Endometrial microvascular endothelial cells (primary cell): ENCODE data around the gene ATMIN. TPM values are rescaled to one million over a fixed set of nuclear protein-coding genes. Genes with fewer than 3 reads are reported as not detected.

Experiments used
- in situ Hi-C: cut with HindIII; loops from 2 replicates; pipeline ENCODE4 v1.10.0; 2017; ENCODE audit warnings: low sequenced_read_pairs, low pct_unique_long_range_greater_than_20kb; ENCODE audit errors: inconsistent ontology term
- total RNA-seq: library from RNA; depleted of rRNA; stranded (reverse); fragments of >200 nt; gene quantifications from one replicate; pipeline ENCODE4 v1.2.3, GENCODE V29; 2015; ENCODE audit errors: inconsistent ontology term

ATMIN gene, protein sequence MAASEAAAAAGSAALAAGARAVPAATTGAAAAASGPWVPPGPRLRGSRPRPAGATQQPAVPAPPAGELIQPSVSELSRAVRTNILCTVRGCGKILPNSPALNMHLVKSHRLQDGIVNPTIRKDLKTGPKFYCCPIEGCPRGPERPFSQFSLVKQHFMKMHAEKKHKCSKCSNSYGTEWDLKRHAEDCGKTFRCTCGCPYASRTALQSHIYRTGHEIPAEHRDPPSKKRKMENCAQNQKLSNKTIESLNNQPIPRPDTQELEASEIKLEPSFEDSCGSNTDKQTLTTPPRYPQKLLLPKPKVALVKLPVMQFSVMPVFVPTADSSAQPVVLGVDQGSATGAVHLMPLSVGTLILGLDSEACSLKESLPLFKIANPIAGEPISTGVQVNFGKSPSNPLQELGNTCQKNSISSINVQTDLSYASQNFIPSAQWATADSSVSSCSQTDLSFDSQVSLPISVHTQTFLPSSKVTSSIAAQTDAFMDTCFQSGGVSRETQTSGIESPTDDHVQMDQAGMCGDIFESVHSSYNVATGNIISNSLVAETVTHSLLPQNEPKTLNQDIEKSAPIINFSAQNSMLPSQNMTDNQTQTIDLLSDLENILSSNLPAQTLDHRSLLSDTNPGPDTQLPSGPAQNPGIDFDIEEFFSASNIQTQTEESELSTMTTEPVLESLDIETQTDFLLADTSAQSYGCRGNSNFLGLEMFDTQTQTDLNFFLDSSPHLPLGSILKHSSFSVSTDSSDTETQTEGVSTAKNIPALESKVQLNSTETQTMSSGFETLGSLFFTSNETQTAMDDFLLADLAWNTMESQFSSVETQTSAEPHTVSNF
- 26.9 TPM for total RNA-seq

DNA sequence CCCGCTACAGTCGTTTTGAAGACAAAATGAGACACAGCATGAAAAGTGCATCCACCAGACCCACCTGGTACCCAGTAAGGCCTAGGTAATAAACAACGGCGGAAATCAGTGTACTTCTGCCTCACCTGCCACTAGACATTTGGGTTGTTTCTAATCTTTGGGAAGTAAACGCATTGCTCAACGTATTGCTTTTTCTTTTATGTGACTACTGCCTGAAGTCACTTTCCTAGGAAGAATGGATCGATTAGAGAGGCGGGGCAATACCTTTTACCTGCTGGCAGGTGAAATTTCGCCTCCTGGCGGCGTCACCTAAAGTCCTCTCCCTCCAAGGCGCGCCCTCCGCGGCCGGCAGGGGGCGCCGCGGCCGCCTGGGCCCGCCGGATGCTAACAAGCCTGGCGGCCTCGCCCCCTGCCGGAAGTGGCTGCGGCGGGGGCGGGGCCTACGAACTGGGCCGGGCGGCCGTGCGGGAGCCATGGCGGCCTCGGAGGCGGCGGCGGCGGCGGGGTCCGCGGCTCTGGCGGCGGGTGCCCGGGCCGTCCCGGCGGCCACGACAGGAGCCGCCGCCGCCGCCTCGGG is at the start of gene ATMIN:
Gene ATMIN (plus strand): TSS at position 445 of the 577 bp plus-strand sequence. CDS start 29 bp downstream, at position 474.
- in situ Hi-C loops, result no loop called here

DNA sequence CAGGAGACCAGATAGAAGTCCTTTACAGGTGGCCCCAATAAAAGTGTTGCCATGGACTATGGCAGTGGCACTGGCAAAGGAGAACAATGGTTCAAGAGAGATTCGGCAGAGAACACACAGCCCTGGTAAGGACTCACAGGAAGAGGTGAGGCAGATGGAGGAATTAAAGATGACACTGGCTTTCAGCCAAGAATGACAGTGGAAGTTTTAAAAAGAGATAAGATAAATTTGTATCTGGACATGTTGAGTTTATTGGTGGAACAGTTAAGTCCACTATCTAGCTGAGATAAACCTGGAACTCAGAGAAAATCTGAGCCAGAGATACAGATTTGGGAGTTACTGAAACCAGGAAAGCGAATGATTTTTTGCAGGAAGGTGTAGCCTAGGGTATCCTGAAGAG is 49.1 kb upstream of the ATMIN start:
- in situ Hi-C loops, result no loop called here

DNA sequence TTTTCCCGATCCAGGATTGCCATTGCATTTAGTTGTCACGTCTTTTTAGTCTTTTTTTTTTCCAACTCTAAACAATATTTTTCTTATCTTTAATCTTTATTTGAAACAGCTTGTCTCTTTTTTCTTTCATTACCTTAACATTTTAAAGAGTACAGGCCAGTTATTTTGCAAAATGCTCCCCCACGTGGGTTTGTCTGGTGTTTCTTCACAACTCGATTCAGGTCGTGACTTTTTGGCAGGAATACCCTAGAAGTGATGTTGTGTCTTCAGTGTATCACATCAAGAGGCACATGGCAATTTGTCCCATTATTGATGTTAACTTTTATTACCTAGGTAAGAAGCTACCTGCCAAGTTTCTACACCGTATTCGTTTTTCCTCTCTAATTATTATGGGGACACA is 46.9 kb upstream of the ATMIN start:
- in situ Hi-C loops, result no loop called here

DNA sequence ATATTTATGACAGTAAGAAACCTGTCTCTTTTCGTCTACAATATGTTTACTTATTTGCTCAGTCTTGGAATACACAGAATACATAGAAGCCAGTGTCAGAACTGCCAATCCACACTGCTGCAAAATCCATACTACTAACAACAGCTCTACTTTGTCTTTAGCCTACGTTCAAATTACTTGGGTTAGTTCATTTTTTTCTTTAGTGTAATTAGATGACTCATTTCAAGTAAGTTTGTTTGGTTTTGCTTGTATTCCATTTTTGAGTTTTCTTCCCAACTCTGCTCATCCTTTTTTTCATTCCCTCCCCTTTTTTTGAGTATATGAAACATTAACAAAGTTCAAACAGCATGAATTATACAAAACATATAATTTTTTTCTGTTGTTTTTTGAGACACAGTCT is 45.8 kb upstream of the ATMIN start:
- in situ Hi-C loops, result no loop called here

DNA sequence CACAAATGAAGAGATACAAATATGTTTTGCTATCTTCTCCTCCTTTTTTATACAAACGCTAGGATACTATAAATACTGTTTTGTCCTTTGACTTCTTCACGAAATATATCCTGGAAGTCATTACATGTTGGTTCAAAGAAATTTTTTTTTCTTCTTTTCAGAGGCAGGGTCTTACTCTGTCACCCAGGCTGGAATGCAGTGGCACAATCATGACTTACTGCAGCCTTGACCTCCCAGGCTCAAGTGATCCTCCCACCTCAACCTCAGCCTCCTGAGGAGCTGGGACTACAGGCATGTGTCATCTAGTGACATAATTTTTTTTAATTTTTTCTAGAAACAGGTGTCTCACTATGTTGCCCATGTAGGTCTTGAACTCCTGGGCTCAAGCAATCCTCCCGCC is 45.1 kb upstream of the ATMIN start:
- in situ Hi-C loops, result no loop called here

DNA sequence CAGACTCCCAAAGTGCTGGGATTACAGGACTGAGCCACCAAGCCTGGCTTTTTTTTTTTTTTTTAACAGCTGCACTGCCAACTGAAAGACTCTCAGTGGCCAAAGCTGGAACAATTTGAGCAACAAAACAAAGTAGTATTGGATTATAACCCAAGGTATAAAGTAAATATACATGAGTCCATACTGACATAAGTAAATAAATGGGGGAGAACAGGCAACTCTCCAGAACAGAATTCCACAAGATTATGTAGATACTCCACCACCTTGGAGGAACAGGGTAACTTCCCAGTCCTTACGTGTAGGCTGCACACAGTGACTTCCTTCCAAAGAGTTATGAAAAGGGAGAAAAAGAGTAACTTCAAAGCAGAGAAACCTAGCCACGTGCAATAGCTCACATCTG is 44.7 kb upstream of the ATMIN start:
- in situ Hi-C loops, result no loop called here

DNA sequence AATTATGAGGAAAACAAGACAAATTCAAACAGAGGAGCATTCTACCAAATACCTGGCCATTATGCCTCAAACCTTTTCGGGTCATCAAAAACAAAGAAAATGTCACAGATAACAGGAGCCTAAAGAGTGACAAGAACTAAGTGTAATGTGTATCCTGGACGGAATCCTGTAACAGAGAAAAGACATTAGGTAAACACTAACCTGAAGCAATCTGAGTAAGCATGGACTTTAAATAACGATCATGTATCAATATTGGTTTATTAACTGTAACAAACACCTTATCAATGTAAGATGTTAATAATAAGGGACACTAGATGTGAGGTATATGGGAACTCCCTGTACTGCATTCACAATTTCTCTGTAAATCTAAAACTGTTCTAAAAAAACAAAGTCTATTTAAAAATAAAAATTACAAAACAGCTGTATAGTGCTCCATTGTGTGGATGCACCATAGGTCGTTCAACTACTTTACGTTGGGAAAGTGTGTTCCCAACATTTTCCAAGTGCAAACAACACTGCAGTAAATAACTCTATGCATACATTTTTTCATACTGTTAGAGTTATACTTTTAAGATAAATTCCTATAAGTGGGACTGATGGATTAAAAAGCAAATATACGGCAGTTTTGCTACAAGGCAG is 43.7 kb upstream of the ATMIN start:
- in situ Hi-C loops, result no loop called here

DNA sequence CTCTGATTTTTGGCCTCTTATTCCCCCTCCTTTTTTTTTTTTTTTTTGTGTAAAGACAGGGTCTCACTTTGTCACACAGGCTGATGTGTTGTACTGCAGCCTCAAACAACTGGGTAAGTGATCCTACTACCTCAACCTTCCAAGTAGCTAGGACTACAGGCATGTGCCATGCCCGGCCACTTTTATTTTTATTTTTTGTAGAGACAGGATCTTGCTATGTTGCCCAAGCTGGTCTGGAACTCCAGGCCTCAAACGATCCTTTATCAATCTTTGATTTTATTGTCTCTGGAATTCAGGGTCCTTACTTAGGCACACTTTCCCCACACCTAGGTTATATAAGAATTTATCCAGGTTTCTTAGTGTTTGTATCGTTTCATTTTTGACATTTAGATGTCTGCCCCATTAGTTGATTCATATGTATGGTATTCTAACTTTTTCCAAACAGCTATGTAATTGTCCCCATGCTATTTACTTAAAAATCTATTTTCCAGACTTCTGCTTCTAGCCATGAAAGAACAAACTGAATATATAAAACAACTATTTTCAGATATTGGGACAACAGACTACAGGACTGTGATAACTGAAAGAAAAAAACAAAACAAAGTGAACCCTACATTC is 42.9 kb upstream of the ATMIN start:
- in situ Hi-C loops, result no loop called here

DNA sequence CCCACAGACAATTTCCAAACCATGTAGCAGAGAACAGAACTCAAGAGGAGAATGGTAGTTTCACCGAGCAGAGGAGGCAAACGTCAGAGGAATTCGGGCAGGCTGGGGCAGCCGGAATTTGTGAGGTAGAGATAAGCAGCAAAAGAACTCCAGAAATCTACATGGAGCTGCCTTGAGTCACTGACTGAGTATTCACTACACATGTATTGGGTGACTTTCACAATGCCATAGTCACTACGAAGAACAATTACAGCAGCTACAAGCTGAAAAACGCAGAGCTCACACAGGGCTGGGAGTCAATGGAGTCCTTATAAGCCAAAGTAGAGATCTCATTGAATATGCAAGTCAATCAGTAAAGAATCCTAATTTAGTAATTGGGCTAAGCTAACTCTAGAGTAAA is 42.3 kb upstream of the ATMIN start:
- in situ Hi-C loops, result no loop called here

DNA sequence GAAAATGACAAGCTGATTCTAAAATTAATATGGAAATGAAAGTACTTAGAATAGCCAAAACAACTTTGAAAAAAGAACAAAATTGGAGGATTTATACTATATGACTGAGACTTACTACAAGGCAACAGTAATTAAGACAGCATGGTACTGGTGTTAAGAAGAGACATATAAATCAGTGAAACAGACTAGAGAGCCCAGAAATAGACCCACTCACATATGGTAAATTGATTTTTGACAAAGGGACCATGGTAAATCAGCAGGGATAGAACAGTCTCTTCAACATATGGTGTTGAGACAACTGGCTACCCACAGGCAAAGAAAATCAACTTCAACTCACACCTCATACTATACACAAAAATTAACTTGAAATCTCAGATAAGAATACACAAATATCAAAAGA is 41.8 kb upstream of the ATMIN start:
- in situ Hi-C loops, result no loop called here

DNA sequence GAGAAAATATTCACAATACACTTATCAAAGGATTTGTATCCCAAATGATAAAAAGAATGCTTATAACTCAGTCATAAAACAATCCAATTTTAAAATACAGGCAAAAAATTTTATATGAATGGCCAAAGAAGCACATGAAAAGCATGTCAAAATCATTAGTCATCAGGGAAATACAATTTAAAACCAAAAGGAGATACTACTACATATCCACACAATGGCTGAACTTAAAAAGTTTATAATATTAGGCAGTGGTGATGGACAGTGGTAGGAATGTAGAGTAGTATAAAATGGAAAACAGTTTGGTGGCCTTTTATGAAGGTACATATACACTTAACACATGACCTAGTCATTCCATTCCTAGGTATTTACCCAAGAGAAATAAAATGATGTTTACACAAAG is 41.2 kb upstream of the ATMIN start:
- in situ Hi-C loops, result no loop called here

DNA sequence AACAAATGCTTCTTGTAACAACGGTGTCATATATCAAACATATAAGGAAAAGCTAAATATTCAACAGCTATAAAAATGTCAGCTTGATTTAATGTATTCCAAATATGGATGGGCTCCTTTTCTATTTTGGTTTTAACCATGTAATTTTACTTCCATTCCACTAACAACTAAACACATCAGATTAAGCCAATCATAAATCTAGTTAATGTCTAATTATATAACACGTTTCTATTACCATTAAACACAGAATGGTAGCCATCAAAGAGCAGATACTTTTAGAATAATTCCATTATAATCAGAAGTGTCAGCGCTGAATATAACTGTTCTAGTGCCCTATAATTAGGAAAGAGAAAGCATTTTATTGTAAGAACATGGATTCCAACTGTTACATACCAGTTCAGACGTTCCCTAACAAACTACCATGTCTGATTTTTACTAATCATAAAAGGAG is 38.9 kb upstream of the ATMIN start:
- in situ Hi-C loops, result no loop called here

DNA sequence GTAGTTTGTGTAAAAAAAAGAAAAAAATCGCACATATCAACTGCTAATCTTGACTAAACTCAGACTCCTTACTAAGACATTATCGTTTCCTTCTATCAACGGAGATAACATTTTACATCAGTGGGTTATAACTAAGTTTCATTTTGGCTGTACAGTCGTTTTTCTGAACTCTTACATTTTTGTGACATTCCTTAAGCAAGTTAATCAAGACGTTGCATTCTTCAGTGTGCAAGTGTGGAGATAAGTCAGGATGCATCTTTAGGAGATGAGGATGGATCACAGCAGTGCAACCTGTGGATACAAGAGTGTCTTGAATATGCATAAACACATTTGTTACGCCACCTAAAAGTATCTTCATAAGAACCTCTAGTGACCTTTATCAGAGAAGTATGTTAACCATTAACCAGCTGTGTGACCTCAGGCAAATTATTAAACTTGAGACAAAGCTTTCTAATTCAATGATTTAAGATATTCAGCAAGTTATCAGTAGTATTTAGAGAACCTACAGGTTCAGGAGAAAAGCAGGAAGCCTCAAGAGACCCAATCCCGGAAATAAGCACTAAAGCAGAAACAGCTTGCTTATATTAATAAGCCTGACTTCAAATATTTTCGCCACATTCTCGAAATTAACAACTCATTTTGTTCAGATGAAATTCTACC is 38.4 kb upstream of the ATMIN start:
- in situ Hi-C loops, result no loop called here

DNA sequence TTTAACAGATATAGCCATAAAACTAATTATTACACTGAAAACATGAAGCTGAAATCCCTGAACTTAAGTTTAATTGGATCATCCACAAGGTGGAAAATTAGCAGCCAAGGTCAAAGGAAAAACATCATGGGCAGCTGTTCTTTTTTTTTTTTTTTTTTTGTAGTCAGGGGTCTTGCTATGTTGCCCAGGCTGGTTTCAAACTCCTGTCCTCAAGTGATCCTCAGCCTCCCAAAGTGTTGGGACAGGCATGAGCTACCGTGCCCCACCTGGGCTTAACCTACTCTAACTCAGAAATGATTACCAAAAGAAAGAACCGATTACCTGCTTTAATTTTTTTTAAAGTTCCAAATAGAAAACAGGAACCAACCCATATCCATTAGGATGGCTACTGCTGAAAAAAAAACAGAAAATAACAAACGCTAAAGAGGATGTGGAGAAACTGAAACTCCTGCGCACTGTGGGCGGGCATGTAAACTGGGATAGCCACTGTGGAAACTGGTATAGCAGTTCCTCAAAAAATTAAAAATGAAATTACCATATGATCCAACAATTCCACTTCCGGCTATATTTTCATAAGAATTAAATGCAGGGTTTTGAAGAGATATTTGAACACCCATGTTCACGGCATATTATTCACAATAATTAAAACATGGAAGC is 37.5 kb upstream of the ATMIN start:
- in situ Hi-C loops, result no loop called here

DNA sequence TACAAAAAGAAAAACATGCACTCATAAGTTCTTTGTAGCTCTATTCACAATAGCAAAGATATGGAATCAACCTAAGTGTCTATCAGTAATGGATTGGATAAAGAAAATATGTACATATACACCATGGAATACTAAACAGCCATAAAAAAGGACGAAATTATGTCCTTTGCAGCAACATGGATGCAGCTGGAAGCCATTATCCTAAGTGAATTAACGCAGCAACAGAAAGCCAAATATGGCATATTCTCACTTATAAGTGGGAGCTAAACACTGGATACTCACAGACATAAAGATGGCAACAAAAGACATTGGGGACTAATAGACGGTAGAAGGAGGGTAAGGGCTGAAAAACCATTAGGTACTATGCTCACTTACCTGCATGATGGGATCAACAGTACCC is 34.8 kb upstream of the ATMIN start:
- in situ Hi-C loops, result no loop called here

DNA sequence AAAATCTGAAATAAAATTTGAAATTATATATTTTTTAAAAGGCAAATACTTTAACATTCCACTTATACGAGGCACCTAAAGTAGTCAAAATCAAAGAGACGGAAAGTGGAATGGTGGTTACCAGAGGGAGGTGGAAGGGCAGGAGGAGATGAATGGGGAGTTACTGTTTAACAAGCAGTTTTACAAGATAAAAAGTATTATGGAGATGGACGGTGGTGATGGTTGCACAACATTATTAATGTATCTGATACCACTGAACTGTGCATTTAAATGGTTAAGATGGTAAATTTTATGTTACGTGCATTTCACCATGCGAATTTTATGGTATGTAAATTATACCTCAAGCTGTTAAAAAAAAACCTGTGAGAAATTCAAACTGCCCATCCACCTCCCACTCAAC is 34.3 kb upstream of the ATMIN start:
- in situ Hi-C loops, result no loop called here

DNA sequence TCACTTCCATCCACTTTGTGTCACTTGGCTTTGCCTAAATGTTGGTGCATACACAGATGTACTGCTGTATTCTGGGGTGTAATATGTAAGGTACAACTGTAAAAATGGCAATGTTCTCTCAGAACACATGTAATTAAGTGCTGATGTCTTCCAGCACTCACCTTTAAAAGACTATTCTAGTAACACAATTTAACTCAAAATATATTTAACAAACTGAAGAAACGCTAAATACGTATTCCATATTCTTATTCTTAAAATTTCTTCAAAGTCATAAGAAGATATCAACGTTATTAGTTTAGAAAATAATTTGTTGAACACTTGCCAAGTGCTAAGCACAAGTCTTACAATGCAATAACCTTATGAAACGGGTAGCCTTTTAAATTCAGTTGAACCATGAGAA is 32.6 kb upstream of the ATMIN start:
- in situ Hi-C loops, result no loop called here
